Ishikawa (cell line): ENCODE measurements around the gene FLOT1.

Experiments used
- CEBPB ChIP-seq: IDR thresholded peaks from 2 replicates; pipeline ENCODE4 v1.6.1; 2012
- EGR1 ChIP-seq: IDR thresholded peaks from 2 replicates; pipeline ENCODE4 v1.6.1; 2012
- EP300 ChIP-seq: IDR thresholded peaks from 2 replicates; pipeline ENCODE4 v1.6.1; 2012; ENCODE audit warnings: borderline replicate concordance
- FOXM1 ChIP-seq: IDR thresholded peaks from 2 replicates; pipeline ENCODE4 v1.6.1; 2012; ENCODE audit warnings: low read depth, borderline replicate concordance
- MAX ChIP-seq: IDR thresholded peaks from 2 replicates; pipeline ENCODE4 v1.6.1; 2012
- NFIC ChIP-seq: IDR thresholded peaks from 2 replicates; pipeline ENCODE4 v1.6.1; 2012
- TAF1 ChIP-seq: IDR thresholded peaks from 2 replicates; pipeline ENCODE4 v1.6.1; 2012; ENCODE audit warnings: low read depth, mild to moderate bottlenecking
- TCF12 ChIP-seq: IDR thresholded peaks from 2 replicates; pipeline ENCODE4 v1.6.1; 2012; ENCODE audit warnings: low read depth
- TEAD4 ChIP-seq: IDR thresholded peaks from 2 replicates; pipeline ENCODE4 v1.6.1; 2012
- YY1 ChIP-seq: IDR thresholded peaks from 2 replicates; pipeline ENCODE4 v1.6.1; 2012; ENCODE audit warnings: low read depth
- ZBTB7A ChIP-seq: IDR thresholded peaks from 2 replicates; pipeline ENCODE4 v1.6.1; 2012; ENCODE audit warnings: low read depth
- TF ChIP-seq, protein P1 (sequence below): IDR thresholded peaks from 2 replicates; pipeline ENCODE4 v1.6.1; 2012; ENCODE audit warnings: low read depth, mild to moderate bottlenecking
- TF ChIP-seq, protein P2 (sequence below): IDR thresholded peaks from 2 replicates; pipeline ENCODE4 v1.6.1; 2012

- no peak for TF ChIP-seq CEBPB
- no peak for TF ChIP-seq EP300
- TF ChIP-seq YY1: no peak
- TF ChIP-seq, protein P1, sequence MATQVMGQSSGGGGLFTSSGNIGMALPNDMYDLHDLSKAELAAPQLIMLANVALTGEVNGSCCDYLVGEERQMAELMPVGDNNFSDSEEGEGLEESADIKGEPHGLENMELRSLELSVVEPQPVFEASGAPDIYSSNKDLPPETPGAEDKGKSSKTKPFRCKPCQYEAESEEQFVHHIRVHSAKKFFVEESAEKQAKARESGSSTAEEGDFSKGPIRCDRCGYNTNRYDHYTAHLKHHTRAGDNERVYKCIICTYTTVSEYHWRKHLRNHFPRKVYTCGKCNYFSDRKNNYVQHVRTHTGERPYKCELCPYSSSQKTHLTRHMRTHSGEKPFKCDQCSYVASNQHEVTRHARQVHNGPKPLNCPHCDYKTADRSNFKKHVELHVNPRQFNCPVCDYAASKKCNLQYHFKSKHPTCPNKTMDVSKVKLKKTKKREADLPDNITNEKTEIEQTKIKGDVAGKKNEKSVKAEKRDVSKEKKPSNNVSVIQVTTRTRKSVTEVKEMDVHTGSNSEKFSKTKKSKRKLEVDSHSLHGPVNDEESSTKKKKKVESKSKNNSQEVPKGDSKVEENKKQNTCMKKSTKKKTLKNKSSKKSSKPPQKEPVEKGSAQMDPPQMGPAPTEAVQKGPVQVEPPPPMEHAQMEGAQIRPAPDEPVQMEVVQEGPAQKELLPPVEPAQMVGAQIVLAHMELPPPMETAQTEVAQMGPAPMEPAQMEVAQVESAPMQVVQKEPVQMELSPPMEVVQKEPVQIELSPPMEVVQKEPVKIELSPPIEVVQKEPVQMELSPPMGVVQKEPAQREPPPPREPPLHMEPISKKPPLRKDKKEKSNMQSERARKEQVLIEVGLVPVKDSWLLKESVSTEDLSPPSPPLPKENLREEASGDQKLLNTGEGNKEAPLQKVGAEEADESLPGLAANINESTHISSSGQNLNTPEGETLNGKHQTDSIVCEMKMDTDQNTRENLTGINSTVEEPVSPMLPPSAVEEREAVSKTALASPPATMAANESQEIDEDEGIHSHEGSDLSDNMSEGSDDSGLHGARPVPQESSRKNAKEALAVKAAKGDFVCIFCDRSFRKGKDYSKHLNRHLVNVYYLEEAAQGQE: no peak
- TF ChIP-seq TEAD4: no peak
- TF ChIP-seq TCF12: no peak
- TF ChIP-seq, protein P2, sequence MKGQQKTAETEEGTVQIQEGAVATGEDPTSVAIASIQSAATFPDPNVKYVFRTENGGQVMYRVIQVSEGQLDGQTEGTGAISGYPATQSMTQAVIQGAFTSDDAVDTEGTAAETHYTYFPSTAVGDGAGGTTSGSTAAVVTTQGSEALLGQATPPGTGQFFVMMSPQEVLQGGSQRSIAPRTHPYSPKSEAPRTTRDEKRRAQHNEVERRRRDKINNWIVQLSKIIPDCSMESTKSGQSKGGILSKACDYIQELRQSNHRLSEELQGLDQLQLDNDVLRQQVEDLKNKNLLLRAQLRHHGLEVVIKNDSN: no peak
- no peak for TF ChIP-seq NFIC
- no peak for TF ChIP-seq TAF1
- TF ChIP-seq FOXM1: no peak
- TF ChIP-seq MAX: no peak
- TF ChIP-seq ZBTB7A: no peak
- no peak for TF ChIP-seq EGR1
These were observed 889 bp upstream of the FLOT1 start for GRCh38 chr6:30743099-30744053.
